ENCODE measurements around the gene EMC6. TPM values are rescaled to one million over a fixed set of nuclear protein-coding genes. Genes with fewer than 3 reads are reported as not detected.

The EMC6 gene
- total and polyA plus RNA-seq, 4 experiments from 2014 or later = 27.8 to 104 (median 52.6) TPM

DNA sequence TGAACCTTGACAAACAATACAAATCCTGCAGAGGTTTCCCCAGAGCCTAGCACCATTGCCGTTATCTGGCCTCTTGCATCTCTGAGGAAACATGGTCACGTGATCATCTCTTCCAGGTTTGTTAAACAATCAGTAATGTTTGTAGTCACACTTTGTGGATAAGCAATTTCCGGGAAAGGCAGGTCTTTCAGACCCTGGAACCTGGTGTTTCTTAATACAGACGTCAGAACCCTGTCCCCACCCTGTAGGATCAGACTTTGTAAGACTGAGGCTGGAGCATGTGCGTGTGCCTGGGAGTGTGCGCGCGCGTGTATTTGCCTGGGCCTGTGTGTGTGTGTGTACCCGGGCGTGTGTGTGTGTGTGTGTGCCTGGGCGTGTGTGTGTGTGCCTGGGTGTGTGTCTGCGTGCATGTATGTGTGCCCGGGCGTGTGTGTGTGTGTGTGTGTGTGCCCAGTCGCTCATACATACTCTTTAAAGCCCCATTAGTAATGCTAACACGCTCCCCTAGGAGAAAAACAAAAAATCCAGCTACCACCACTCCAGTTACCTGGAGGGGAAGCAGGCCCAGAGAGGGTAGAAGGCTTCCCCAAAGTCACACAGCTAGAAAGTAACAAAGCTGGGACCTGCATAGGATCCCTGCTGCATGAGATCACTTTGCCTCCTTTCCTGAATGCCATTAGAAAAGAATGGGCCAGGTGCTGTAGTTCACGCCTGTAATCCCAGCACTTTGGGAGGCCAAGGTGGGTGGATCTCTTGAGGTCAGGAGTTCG lies 26.7 kb upstream of the EMC6 start:
- Histone ChIP-seq H3K9me3 (ENCODE audit: control insufficient read depth in 1 of 2, low read length in 2 of 2) (no peaks in the 10 kb centered on the region), H3K27me3 (ENCODE audit: insufficient read depth, low read length) (no peaks in the 10 kb centered on the region), H3K4me3 (ENCODE audit: low read length in 2 of 2) (no peak overlapping the region), H3K4me1 (ENCODE audit: insufficient read depth, low read length) (peaks cover 5% of the 10 kb centered on the region), H3K27ac (ENCODE audit: low read depth, low read length) (no peak overlapping the region), H3K36me3 (ENCODE audit: insufficient read depth, low read length) (no peaks in the 10 kb centered on the region)
- POLR2A ChIA-PET (ENCODE audit: partially characterized antibody) = no interaction called here
- no peaks in the 10 kb centered on the region for H3K9me3 Mint-ChIP-seq
- intact Hi-C loops (cut with micrococcal nuclease) = no loop called here
- H3K4me1 Mint-ChIP-seq = peaks cover 5 to 18% (median 11%) of the 10 kb centered on the region in 4 donors
- H3K36me3 Mint-ChIP-seq = peaks cover 5 to 7% of the 10 kb centered on the region in 2 donors
- DNase-seq = no peak
- H3K27ac Mint-ChIP-seq = no peak overlapping the region
- no peaks in the 10 kb centered on the region for H3K27me3 Mint-ChIP-seq
- CTCF ChIA-PET (ENCODE audit: partially characterized antibody) = no interaction called here
- no peak overlapping the region for H3K4me3 Mint-ChIP-seq

DNA sequence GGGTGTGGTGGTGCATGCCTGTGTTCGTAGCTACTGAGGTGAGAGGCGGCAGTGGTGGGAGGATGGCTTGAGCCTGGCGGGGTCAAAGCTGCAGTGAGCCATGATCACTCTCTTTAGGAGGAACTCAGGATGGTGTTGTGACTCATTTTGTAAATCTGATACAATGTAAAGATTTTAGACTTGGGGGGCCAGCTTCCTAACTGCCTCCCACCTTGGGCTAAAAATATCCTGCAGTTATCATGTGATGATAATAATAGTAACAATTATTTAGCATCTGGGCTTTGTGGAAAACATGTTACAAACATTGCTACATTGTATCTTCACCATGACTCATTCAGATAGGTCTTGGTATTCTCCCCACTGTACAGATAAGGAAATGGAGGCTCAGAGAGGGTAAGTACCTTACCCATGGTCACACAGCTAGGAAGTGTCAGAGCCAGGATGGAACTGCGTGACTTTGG lies 24.7 kb upstream of the EMC6 start:
- H3K4me1 Mint-ChIP-seq = peaks cover 0 to 8% (median 3%) of the 10 kb centered on the region in 4 donors
- H3K9me3 ChIP-seq (ENCODE audit: control insufficient read depth in 1 of 2, low read length in 2 of 2) = no peaks in the 10 kb centered on the region
- no peak overlapping the region for H3K27ac Mint-ChIP-seq
- H3K36me3 ChIP-seq (ENCODE audit: insufficient read depth, low read length) = no peaks in the 10 kb centered on the region
- no peak overlapping the region for H3K27ac ChIP-seq (ENCODE audit: low read depth, low read length)
- H3K27me3 ChIP-seq (ENCODE audit: insufficient read depth, low read length) = no peaks in the 10 kb centered on the region
- CTCF ChIA-PET (ENCODE audit: partially characterized antibody) = no interaction called here
- H3K9me3 Mint-ChIP-seq = no peaks in the 10 kb centered on the region
- no peaks in the 10 kb centered on the region for H3K27me3 Mint-ChIP-seq
- no peak overlapping the region for H3K4me3 ChIP-seq (ENCODE audit: low read length in 2 of 2)
- H3K4me1 ChIP-seq (ENCODE audit: insufficient read depth, low read length) = no peaks in the 10 kb centered on the region
- POLR2A ChIA-PET (ENCODE audit: partially characterized antibody) = no interaction called here
- no peak overlapping the region for H3K4me3 Mint-ChIP-seq
- intact Hi-C loops (cut with micrococcal nuclease) = no loop called here
- DNase-seq = no peak
- H3K36me3 Mint-ChIP-seq = peaks cover 5 to 10% of the 10 kb centered on the region in 2 donors

DNA sequence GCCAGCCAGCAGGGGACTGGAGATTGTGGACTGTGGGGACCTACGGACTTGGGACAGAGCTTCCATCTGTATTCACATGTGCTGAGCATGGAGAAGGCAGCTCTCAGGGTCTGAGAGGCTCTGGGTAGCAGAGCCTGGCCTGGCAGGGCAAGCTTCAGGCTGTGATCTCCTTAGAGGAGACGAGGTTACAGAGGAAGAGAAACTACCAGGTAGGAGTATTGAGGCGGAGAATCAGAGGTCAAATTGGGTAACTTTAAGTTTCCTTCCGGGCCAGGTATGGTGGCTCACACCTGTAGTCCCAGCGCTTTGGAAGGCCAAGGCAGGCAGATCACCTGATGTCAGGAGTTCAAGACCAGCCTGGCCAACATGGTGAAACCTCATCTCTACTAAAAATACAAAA lies 23.3 kb upstream of the EMC6 start:
- peak overlapping the region in 1 of 7 donors; percentile 24 for H3K27ac Mint-ChIP-seq

DNA sequence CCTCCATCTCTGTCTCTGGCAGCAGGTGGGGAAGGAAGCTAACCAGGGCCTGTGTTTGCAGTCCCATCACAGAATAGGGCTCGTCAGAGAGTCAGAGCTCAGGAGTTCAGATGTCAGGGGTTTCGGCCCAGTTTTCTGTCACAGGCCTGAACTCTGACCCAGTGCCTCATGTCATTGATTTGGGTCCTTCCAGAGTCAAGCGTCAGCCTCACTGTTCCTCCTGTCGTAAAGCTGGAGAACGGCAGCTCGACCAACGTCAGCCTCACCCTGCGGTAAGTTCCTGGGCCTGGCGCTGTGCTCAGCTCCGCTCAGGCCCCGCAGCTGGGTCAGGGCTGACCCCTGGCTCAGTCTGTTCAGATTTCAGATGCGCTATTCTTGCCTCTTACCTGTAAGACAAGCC lies 21.4 kb upstream of the EMC6 start:
- no peak overlapping the region for H3K27ac Mint-ChIP-seq
- intact Hi-C loops (cut with micrococcal nuclease) = loop anchor here (5.0 kb wide), 1 partner anchor 600 kb away; no protein-coding TSS in a partner anchor
- peak overlapping the region in 1 of 8 donors; percentile 10 for H3K4me3 Mint-ChIP-seq
- no peaks in the 10 kb centered on the region for H3K27me3 Mint-ChIP-seq
- peaks cover 0 to 3% (median 0%) of the 10 kb centered on the region in 4 donors for H3K4me1 Mint-ChIP-seq
- Histone ChIP-seq H3K27ac (ENCODE audit: low read depth, low read length) (no peak overlapping the region), H3K36me3 (ENCODE audit: insufficient read depth, low read length) (no peaks in the 10 kb centered on the region), H3K4me1 (ENCODE audit: insufficient read depth, low read length) (no peaks in the 10 kb centered on the region), H3K27me3 (ENCODE audit: insufficient read depth, low read length) (no peaks in the 10 kb centered on the region), H3K4me3 (ENCODE audit: low read length in 2 of 2) (no peak overlapping the region), H3K9me3 (ENCODE audit: control insufficient read depth in 1 of 2, low read length in 2 of 2) (no peaks in the 10 kb centered on the region)
- CTCF ChIA-PET (ENCODE audit: partially characterized antibody) = interaction anchor here (0.9 kb wide), 1 partner anchor 798 kb away, joined by 3 read pairs; no protein-coding TSS in a partner anchor
- DNase-seq = no peak
- no peaks in the 10 kb centered on the region for H3K9me3 Mint-ChIP-seq
- peaks cover 2 to 4% of the 10 kb centered on the region in 2 donors for H3K36me3 Mint-ChIP-seq
- POLR2A ChIA-PET (ENCODE audit: partially characterized antibody) = no interaction called here

More for the DNA sequence above, 23.3 kb upstream of the EMC6 start:
- H3K36me3 ChIP-seq (ENCODE audit: insufficient read depth, low read length) = no peaks in the 10 kb centered on the region
- Mint-ChIP-seq H3K27me3 (no peaks in the 10 kb centered on the region), H3K9me3 (no peaks in the 10 kb centered on the region), H3K4me1 (peaks cover 0 to 3% (median 0%) of the 10 kb centered on the region in 4 donors), H3K4me3 (no peak overlapping the region), H3K36me3 (peaks cover 2 to 5% of the 10 kb centered on the region in 2 donors)
- no peaks in the 10 kb centered on the region for H3K4me1 ChIP-seq (ENCODE audit: insufficient read depth, low read length)
- ChIA-PET POLR2A (ENCODE audit: partially characterized antibody) (no interaction called here), CTCF (ENCODE audit: partially characterized antibody) (no interaction called here)
- no peaks in the 10 kb centered on the region for H3K9me3 ChIP-seq (ENCODE audit: control insufficient read depth in 1 of 2, low read length in 2 of 2)
- no peak overlapping the region for H3K4me3 ChIP-seq (ENCODE audit: low read length in 2 of 2)
- intact Hi-C loops (cut with micrococcal nuclease) = loop anchor here (5.0 kb wide), 1 partner anchor 598 kb away; no protein-coding TSS in a partner anchor
- DNase-seq = no peak
- H3K27ac ChIP-seq (ENCODE audit: low read depth, low read length) = no peak overlapping the region
- no peaks in the 10 kb centered on the region for H3K27me3 ChIP-seq (ENCODE audit: insufficient read depth, low read length)

DNA sequence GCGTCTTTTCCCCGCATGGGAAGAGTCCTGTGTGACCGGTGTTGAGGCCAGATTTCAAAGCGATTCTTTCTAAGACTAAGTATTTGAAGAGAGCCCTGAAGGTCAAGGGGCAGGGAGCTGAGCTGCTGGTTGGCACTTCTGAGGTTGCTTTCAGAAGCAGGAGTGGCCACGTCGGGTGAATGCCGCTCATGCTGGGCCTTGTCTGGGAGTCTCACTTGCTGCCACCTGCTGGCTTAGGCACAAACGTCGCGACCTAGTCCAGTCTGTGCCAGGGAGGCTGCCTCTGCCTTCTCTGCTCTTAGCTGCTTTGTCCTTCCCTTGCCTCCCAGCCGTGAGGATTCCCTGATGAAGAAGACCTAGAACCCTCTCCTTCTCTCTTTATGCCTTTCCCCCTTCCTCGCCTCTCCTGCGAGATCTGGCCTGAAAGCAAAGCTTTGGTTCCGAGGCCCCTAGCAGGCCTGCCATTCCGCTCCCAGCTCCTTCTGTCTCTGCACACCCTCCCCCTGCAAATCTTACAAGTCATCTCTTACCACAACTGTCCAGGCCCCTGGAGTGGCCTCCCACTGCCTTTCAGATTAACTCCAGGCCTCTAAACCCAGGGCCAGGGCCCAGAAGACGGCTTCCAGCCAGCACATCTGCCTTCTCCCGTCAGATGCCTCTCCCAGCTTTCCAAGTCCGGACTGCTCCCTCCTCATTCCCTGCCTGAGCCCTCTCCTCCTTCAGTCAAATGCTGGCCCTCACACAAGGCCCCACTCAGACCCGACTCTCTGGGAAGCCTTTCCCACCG lies 20.6 kb upstream of the EMC6 start:
- intact Hi-C loops (cut with micrococcal nuclease) = loop anchor here (5.0 kb wide), 1 partner anchor 601 kb away; no protein-coding TSS in a partner anchor
- DNase-seq = peak in 3 of 5 donors; percentile 20 to 26 (median 21)

DNA sequence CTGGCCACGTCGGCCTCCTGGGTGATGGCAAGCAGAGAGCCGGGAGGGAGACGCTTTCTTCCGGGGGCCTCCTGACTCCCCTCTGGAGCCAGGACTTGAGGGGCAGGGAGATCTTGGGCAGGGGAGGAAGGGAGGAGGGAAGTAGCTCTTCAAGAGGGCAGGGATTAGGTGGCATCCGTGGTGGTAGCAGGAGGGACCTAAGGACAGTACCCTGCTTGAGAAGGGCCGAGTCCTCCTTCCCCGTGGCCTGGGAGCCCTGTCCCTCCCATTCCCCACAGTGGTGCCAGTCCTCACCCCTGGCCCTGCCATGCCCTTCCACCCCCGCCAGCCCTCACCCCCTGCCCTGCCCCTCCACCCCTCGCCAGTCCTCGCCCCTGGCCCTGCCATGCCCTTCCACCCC lies 12.8 kb upstream of the EMC6 start:
- no peaks in the 10 kb centered on the region for H3K4me1 ChIP-seq (ENCODE audit: insufficient read depth, low read length)
- intact Hi-C loops (cut with micrococcal nuclease) = no loop called here
- no peak overlapping the region for H3K27ac Mint-ChIP-seq
- H3K9me3 Mint-ChIP-seq = no peaks in the 10 kb centered on the region
- no peak for DNase-seq
- no peaks in the 10 kb centered on the region for H3K4me1 Mint-ChIP-seq
- no peaks in the 10 kb centered on the region for H3K36me3 ChIP-seq (ENCODE audit: insufficient read depth, low read length)
- no peaks in the 10 kb centered on the region for H3K27me3 ChIP-seq (ENCODE audit: insufficient read depth, low read length)
- H3K27ac ChIP-seq (ENCODE audit: low read depth, low read length) = no peak overlapping the region
- H3K27me3 Mint-ChIP-seq = no peaks in the 10 kb centered on the region
- no peak overlapping the region for H3K4me3 Mint-ChIP-seq
- H3K4me3 ChIP-seq (ENCODE audit: low read length in 2 of 2) = no peak overlapping the region
- H3K9me3 ChIP-seq (ENCODE audit: control insufficient read depth in 1 of 2, low read length in 2 of 2) = no peaks in the 10 kb centered on the region
- CTCF ChIA-PET (ENCODE audit: partially characterized antibody) = no interaction called here
- POLR2A ChIA-PET (ENCODE audit: partially characterized antibody) = no interaction called here
- peaks cover 0 to 1% of the 10 kb centered on the region in 2 donors for H3K36me3 Mint-ChIP-seq

More for the DNA sequence above, 20.6 kb upstream of the EMC6 start:
- Histone ChIP-seq H3K4me3 (ENCODE audit: low read length in 2 of 2) (no peak overlapping the region), H3K9me3 (ENCODE audit: control insufficient read depth in 1 of 2, low read length in 2 of 2) (no peaks in the 10 kb centered on the region), H3K27ac (ENCODE audit: low read depth, low read length) (no peak overlapping the region), H3K27me3 (ENCODE audit: insufficient read depth, low read length) (no peaks in the 10 kb centered on the region), H3K4me1 (ENCODE audit: insufficient read depth, low read length) (no peaks in the 10 kb centered on the region), H3K36me3 (ENCODE audit: insufficient read depth, low read length) (no peaks in the 10 kb centered on the region)
- Mint-ChIP-seq H3K36me3 (peaks cover 0 to 4% of the 10 kb centered on the region in 2 donors), H3K27ac (no peak overlapping the region), H3K9me3 (no peaks in the 10 kb centered on the region), H3K4me3 (no peak overlapping the region), H3K27me3 (no peaks in the 10 kb centered on the region), H3K4me1 (peaks cover 0 to 3% (median 0%) of the 10 kb centered on the region in 4 donors)
- POLR2A ChIA-PET (ENCODE audit: partially characterized antibody) = interaction anchor here (0.9 kb wide), 1 partner anchor 12 kb away, joined by 3 read pairs; the partner anchor contains the start of gene SHPK
- CTCF ChIA-PET (ENCODE audit: partially characterized antibody) = interaction anchor here (0.9 to 1.1 kb wide), 2 partner anchors 45 to 799 kb away, joined by 3 read pairs; no protein-coding TSS in a partner anchor

DNA sequence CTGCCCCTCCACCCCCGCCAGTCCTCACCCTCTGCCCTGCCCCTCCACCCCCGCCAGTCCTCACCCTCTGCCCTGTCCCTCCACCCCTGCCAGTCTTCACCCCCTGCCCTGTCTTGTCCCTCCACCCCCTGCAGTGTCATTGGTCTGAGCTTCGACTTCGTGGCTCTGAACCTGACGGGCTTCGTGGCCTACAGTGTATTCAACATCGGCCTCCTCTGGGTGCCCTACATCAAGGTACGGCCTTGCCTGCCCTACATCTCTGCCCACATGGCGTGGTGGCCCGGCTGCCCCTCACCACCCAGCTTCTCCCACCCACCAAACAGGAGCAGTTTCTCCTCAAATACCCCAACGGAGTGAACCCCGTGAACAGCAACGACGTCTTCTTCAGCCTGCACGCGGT lies 12.3 kb upstream of the EMC6 start:
- H3K36me3 Mint-ChIP-seq = peaks cover 0 to 1% of the 10 kb centered on the region in 2 donors
- ChIA-PET CTCF (ENCODE audit: partially characterized antibody) (no interaction called here), POLR2A (ENCODE audit: partially characterized antibody) (no interaction called here)
- intact Hi-C loops (cut with micrococcal nuclease) = no loop called here
- Histone ChIP-seq H3K4me1 (ENCODE audit: insufficient read depth, low read length) (no peaks in the 10 kb centered on the region), H3K9me3 (ENCODE audit: control insufficient read depth in 1 of 2, low read length in 2 of 2) (no peaks in the 10 kb centered on the region), H3K4me3 (ENCODE audit: low read length in 2 of 2) (no peak overlapping the region), H3K27ac (ENCODE audit: low read depth, low read length) (no peak overlapping the region), H3K27me3 (ENCODE audit: insufficient read depth, low read length) (no peaks in the 10 kb centered on the region), H3K36me3 (ENCODE audit: insufficient read depth, low read length) (no peaks in the 10 kb centered on the region)
- H3K9me3 Mint-ChIP-seq = no peaks in the 10 kb centered on the region
- no peak overlapping the region for H3K4me3 Mint-ChIP-seq
- H3K27ac Mint-ChIP-seq = no peak overlapping the region
- no peaks in the 10 kb centered on the region for H3K27me3 Mint-ChIP-seq
- no peak for DNase-seq
- no peaks in the 10 kb centered on the region for H3K4me1 Mint-ChIP-seq
